ENCODE results near the gene GMFB. TPM values are rescaled to one million over a fixed set of nuclear protein-coding genes. Genes with fewer than 3 reads are reported as not detected.
"Not testable (repeated sequence)": the region's sequence is repeated elsewhere in the genome, so short reads cannot be mapped to it uniquely, and the experiment has no call there.

The GMFB gene
- polyA plus RNA-seq, 1 experiment: 10.0 TPM

DNA sequence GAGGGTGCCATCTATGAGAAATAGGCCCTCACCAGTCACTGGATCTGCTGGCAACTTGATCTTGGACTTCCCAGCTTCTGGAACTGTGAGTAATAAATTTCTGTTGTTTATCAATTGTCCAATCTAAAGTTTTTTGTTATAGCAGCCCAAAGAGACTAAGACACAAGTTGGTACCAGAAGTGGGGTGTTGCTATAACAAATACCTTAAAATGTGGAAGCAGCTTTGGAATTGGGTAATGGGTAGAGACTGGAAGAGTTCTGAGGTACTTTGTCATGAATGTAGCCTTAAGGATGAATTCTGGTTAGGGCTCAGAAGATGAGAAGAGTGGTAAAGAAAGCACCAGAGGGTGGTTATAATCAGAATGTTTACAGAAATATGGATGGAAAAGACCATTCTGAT, 21.5 kb downstream of the GMFB start:
- Histone ChIP-seq H3K4me3 (ENCODE audit: low read depth, low read length) (no peak overlapping the region), H3K36me3 (ENCODE audit: control insufficient read depth, insufficient read depth, low read length) (no peaks in the 10 kb centered on the region), H3K27me3 (ENCODE audit: control insufficient read depth, insufficient read depth, low read length) (no peaks in the 10 kb centered on the region)
- ChIA-PET POLR2A (no interaction called here), CTCF (no interaction called here)
- DNase-seq (ENCODE audit: low read depth): no peak
- no peak for TF ChIP-seq CTCF (IDR thresholded peaks at IDR 0.05; ENCODE audit: insufficient read depth, low read depth, low read length)

DNA sequence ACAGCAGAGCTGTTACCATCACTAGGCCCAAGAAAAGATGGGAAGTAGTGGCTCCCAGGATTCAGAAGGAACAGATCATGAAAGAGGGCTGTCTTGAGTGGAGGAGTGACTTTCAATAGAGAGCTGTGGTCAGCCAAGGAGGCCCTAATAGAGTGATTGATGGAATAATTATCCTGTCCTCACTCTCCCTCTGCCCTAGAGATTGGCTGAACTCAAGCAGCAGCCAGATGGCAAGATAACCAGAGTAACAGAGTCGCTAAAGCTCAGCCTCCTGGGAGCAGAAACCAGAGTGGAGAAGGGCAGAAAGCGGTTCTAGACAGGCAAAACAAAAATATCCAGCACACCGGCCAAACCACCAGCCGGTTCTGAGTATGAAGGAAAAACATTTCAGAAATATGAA, 23.1 kb downstream of the GMFB start:
- ChIA-PET POLR2A (interaction anchor here (0.6 kb wide), 1 partner anchor 33 kb away, joined by 3 read pairs; no protein-coding TSS in a partner anchor), CTCF (interaction anchor here (0.6 kb wide), 1 partner anchor 102 kb away, joined by 3 read pairs; no protein-coding TSS in a partner anchor)
- TF ChIP-seq CTCF (IDR thresholded peaks at IDR 0.05; ENCODE audit: insufficient read depth, low read depth, low read length): no peak
- H3K27me3 ChIP-seq (ENCODE audit: control insufficient read depth, insufficient read depth, low read length): no peaks in the 10 kb centered on the region
- no peak overlapping the region for H3K4me3 ChIP-seq (ENCODE audit: low read depth, low read length)
- H3K36me3 ChIP-seq (ENCODE audit: control insufficient read depth, insufficient read depth, low read length): no peaks in the 10 kb centered on the region
- DNase-seq (ENCODE audit: low read depth): no peak

GRCh38 chr14:54462048-54462447, 26.7 kb downstream of the GMFB start:
- no peak for DNase-seq (ENCODE audit: low read depth)

DNA sequence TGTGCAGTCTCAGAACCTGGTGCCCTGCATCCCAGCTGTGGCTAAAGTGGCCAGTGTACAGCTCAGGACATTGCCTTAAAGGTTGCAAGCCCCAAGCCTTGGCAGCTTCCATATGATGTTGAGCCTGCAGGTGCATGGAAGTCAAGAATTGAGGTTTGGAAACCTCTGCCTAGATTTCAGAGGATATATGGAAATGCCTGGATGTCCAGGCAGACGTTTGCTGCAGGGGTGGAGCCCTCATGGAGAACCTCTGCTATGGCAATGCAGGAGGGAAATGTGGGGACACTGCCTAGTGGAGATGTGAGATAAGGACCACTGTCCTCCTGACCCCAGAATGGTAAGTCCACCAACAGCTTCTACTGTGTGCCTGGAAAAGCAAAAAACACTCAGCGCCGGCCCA, 29.7 kb downstream of the GMFB start:
- no peak for DNase-seq (ENCODE audit: low read depth)
- Histone ChIP-seq H3K27me3 (ENCODE audit: control insufficient read depth, insufficient read depth, low read length) (no peaks in the 10 kb centered on the region), H3K36me3 (ENCODE audit: control insufficient read depth, insufficient read depth, low read length) (no peaks in the 10 kb centered on the region), H3K4me3 (ENCODE audit: low read depth, low read length) (no peak overlapping the region)
- ChIA-PET CTCF (no interaction called here), POLR2A (no interaction called here)
- TF ChIP-seq CTCF (IDR thresholded peaks at IDR 0.05; ENCODE audit: insufficient read depth, low read depth, low read length): no peak

More at GRCh38 chr14:54462048-54462447, 26.7 kb downstream of the GMFB start:
- ChIA-PET CTCF (no interaction called here), POLR2A (no interaction called here)
- no peak for TF ChIP-seq CTCF (IDR thresholded peaks at IDR 0.05; ENCODE audit: insufficient read depth, low read depth, low read length)
- H3K4me3 ChIP-seq (ENCODE audit: low read depth, low read length): no peak overlapping the region
- H3K27me3 ChIP-seq (ENCODE audit: control insufficient read depth, insufficient read depth, low read length): no peaks in the 10 kb centered on the region
- H3K36me3 ChIP-seq (ENCODE audit: control insufficient read depth, insufficient read depth, low read length): no peaks in the 10 kb centered on the region

GRCh38 chr14:54458536-54458935, 30.2 kb downstream of the GMFB start:
- POLR2A ChIA-PET; H3K36me3 ChIP-seq (ENCODE audit: control insufficient read depth, insufficient read depth, low read length); DNase-seq (ENCODE audit: low read depth); H3K4me3 ChIP-seq (ENCODE audit: low read depth, low read length); CTCF ChIA-PET; H3K27me3 ChIP-seq (ENCODE audit: control insufficient read depth, insufficient read depth, low read length): not testable (repeated sequence)

DNA sequence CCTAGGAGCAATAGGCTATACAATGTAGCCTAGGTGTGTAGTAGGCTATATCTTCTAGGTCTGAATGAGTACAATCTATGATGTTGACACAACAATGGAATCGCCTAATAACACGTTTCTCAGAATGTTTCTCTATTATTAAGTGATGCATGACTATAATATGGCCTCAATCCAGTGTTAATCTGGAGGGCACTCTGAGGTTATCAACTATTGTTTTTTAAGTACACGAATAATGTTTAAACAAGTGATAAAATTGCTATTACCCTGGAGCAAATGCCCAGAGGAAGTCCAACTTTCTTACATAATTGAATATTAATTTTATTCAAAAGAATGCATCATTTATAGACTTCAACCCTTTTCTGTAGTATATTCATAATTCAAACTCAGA, 31.2 kb downstream of the GMFB start:
- POLR2A ChIA-PET: no interaction called here
- CTCF ChIA-PET: interaction anchor here (0.6 kb wide), 1 partner anchor 32 kb away, joined by 3 read pairs; no protein-coding TSS in a partner anchor

GRCh38 chr14:54456820-54457608, 31.8 kb downstream of the GMFB start:
- H3K36me3 ChIP-seq (ENCODE audit: control insufficient read depth, insufficient read depth, low read length); POLR2A ChIA-PET; H3K4me3 ChIP-seq (ENCODE audit: low read depth, low read length); DNase-seq (ENCODE audit: low read depth); H3K27me3 ChIP-seq (ENCODE audit: control insufficient read depth, insufficient read depth, low read length): not testable (repeated sequence)
- CTCF ChIA-PET: interaction anchor here (0.6 to 0.9 kb wide), 2 partner anchors 33 to 317 kb away, joined by 3 read pairs; no protein-coding TSS in a partner anchor

More for the DNA sequence above, 31.2 kb downstream of the GMFB start:
- no peak for DNase-seq (ENCODE audit: low read depth)
- TF ChIP-seq CTCF (IDR thresholded peaks at IDR 0.05; ENCODE audit: insufficient read depth, low read depth, low read length): no peak
- Histone ChIP-seq H3K4me3 (ENCODE audit: low read depth, low read length) (no peak overlapping the region), H3K27me3 (ENCODE audit: control insufficient read depth, insufficient read depth, low read length) (no peaks in the 10 kb centered on the region), H3K36me3 (ENCODE audit: control insufficient read depth, insufficient read depth, low read length) (no peaks in the 10 kb centered on the region)
